Ishikawa (cell line): ENCODE measurements around the gene PLPP3.

ENCODE experiments used
- CEBPB ChIP-seq: IDR thresholded peaks from 2 replicates; pipeline ENCODE4 v1.6.1; 2012
- CREB1 ChIP-seq: IDR thresholded peaks from 2 replicates; pipeline ENCODE4 v1.6.1; 2012; ENCODE audit warnings: low read depth
- EGR1 ChIP-seq: IDR thresholded peaks from 2 replicates; pipeline ENCODE4 v1.6.1; 2012
- EP300 ChIP-seq: IDR thresholded peaks from 2 replicates; pipeline ENCODE4 v1.6.1; 2012; ENCODE audit warnings: borderline replicate concordance
- FOXM1 ChIP-seq: IDR thresholded peaks from 2 replicates; pipeline ENCODE4 v1.6.1; 2012; ENCODE audit warnings: low read depth, borderline replicate concordance
- MAX ChIP-seq: IDR thresholded peaks from 2 replicates; pipeline ENCODE4 v1.6.1; 2012
- NFIC ChIP-seq: IDR thresholded peaks from 2 replicates; pipeline ENCODE4 v1.6.1; 2012
- RAD21 ChIP-seq: IDR thresholded peaks from 2 replicates; pipeline ENCODE4 v1.6.1; 2012; ENCODE audit warnings: low read depth
- REST ChIP-seq: IDR thresholded peaks from 2 replicates; pipeline ENCODE4 v1.6.1; 2012; ENCODE audit warnings: low read depth, mild to moderate bottlenecking
- TAF1 ChIP-seq: IDR thresholded peaks from 2 replicates; pipeline ENCODE4 v1.6.1; 2012; ENCODE audit warnings: low read depth, mild to moderate bottlenecking
- TCF12 ChIP-seq: IDR thresholded peaks from 2 replicates; pipeline ENCODE4 v1.6.1; 2012; ENCODE audit warnings: low read depth
- TEAD4 ChIP-seq: IDR thresholded peaks from 2 replicates; pipeline ENCODE4 v1.6.1; 2012
- YY1 ChIP-seq: IDR thresholded peaks from 2 replicates; pipeline ENCODE4 v1.6.1; 2012; ENCODE audit warnings: low read depth
- ZBTB7A ChIP-seq: IDR thresholded peaks from 2 replicates; pipeline ENCODE4 v1.6.1; 2012; ENCODE audit warnings: low read depth
- TF ChIP-seq, protein P1 (sequence below): IDR thresholded peaks from 2 replicates; pipeline ENCODE4 v1.6.1; 2012

The PLPP3 gene

DNA sequence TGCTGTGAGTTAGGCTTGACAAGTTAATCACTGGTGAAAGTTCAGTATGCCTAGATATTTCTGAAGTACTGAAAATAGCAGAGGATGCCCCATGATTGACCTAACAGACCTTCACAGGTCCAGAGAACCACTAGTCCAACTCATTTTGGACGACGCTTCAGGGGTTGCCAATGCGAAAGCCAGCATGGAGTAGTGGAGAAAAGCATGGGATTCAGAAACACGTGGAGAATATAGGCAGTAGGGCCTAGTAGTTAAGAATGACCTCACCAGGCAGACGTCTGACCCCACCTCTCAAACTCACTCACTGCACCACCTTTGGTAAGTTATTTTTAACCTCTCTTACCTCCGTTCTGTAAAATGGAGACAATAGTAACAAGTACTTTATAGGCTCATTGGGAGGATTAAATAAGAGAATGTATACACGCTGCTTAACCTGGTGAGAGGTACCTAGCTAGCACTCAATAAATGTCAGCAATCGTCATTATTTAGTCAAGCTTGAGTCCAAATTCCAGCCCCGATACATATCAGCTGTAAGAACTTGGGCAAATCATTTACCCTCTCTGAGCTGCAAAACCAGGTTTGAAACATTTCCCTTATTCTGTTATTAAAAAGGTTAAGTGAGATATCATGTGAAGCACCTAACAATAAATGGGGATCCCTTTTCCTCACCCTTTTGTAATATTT is 13.2 kb downstream of the PLPP3 start:
- TF ChIP-seq ZBTB7A (no peak), CEBPB (no peak), TCF12 (no peak), RAD21 (no peak), CREB1 (no peak), MAX (no peak), EGR1 (no peak), FOXM1 (no peak), TAF1 (no peak), TEAD4 (no peak), NFIC (no peak), YY1 (no peak), REST (no peak), EP300 (no peak)
- TF ChIP-seq, protein P1, sequence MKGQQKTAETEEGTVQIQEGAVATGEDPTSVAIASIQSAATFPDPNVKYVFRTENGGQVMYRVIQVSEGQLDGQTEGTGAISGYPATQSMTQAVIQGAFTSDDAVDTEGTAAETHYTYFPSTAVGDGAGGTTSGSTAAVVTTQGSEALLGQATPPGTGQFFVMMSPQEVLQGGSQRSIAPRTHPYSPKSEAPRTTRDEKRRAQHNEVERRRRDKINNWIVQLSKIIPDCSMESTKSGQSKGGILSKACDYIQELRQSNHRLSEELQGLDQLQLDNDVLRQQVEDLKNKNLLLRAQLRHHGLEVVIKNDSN: no peak

- no peak for TF ChIP-seq TEAD4
- no peak for TF ChIP-seq ZBTB7A
- no peak for TF ChIP-seq EP300
- no peak for TF ChIP-seq MAX
- TF ChIP-seq NFIC: no peak
- TF ChIP-seq CEBPB: no peak
- TF ChIP-seq EGR1: no peak
- TF ChIP-seq RAD21: no peak
- no peak for TF ChIP-seq REST
- no peak for TF ChIP-seq TAF1
- no peak for TF ChIP-seq FOXM1
- TF ChIP-seq CREB1: no peak
- TF ChIP-seq YY1: no peak
- TF ChIP-seq TCF12: no peak
- TF ChIP-seq, protein P1: no peak
Measured at GRCh38 chr1:56564615-56565014, 14.7 kb downstream of the PLPP3 start.

DNA sequence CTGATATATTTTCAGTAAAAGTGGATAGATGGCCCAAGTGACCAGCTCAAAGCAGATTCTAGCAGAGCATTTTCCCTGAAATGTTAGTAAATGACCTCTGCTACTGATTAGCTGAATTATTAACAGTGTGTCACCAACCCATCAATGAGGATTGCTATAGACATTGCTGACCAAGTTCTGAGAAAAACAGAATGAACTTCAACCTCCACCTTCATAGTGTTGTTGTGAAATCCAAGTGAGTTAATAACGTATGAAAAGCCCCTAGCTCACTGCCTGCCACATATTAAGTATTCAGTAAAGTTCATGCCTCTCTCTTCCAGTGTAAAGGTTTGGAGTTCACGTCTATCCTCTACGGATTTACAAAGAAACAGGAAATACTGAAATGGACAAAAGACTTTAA is 15.8 kb downstream of the PLPP3 start:
- TF ChIP-seq EP300 (no peak), REST (no peak), ZBTB7A (no peak), MAX (no peak), CEBPB (no peak), NFIC (no peak), TAF1 (no peak), RAD21 (no peak)
- TF ChIP-seq, protein P1: no peak
